HepG2 (cell line): ENCODE results near the gene NPPB. TPM values are rescaled to one million over a fixed set of nuclear protein-coding genes. Genes with fewer than 3 reads are reported as not detected.

ENCODE experiments used
- BRD4 ChIP-seq: sonication (generic); formaldehyde crosslinking; IDR thresholded peaks from 2 replicates; pipeline ENCODE4 v1.4.0; 2020; ENCODE audit warnings: missing genetic modification reagents
- REST ChIP-seq, 2 experiments: IDR thresholded peaks; 2 replicates each; pipeline ENCODE4 v1.6.1; 2011 to 2012; ENCODE audit warnings: low read length in 2 of 2, borderline replicate concordance in 1 of 2, low read depth in 1 of 2, mild to moderate bottlenecking in 1 of 2, moderate library complexity in 1 of 2
- TP53 ChIP-seq: sonication (generic); formaldehyde crosslinking; conservative IDR thresholded peaks from 2 replicates; pipeline ENCODE4 v1.4.0; 2020; ENCODE audit warnings: missing genetic modification reagents
- XRCC5 ChIP-seq: fragments of 200-400 bp; formaldehyde crosslinking; optimal IDR thresholded peaks from 2 replicates; pipeline ENCODE3; 2017; ENCODE audit warnings: mild to moderate bottlenecking, low read length
- ZFP36 ChIP-seq: fragments of 150-350 bp; IDR thresholded peaks from 2 replicates; pipeline ENCODE4 v1.6.1; 2018; ENCODE audit warnings: borderline replicate concordance, low read length, low read depth; ENCODE audit not compliant: partially characterized antibody
- ZNF124 ChIP-seq: sonication (generic); formaldehyde crosslinking; IDR thresholded peaks from 2 replicates; pipeline ENCODE4 v1.4.0; 2020; ENCODE audit warnings: missing genetic modification reagents
- ZNF326 ChIP-seq: sonication (generic); formaldehyde crosslinking; IDR thresholded peaks from 2 replicates; pipeline ENCODE4 v1.4.0; 2020; ENCODE audit warnings: missing genetic modification reagents, borderline replicate concordance
- ZNF468 ChIP-seq: sonication (generic); formaldehyde crosslinking; IDR thresholded peaks from 2 replicates; pipeline ENCODE4 v1.8.0; 2022; ENCODE audit warnings: mild to moderate bottlenecking, moderate library complexity, missing genetic modification reagents
- ZNF547 ChIP-seq: sonication (generic); formaldehyde crosslinking; IDR thresholded peaks from 2 replicates; pipeline ENCODE4 v1.5.1; 2020; ENCODE audit warnings: mild to moderate bottlenecking, missing genetic modification reagents
- ZNF556 ChIP-seq: sonication (generic); formaldehyde crosslinking; IDR thresholded peaks from 2 replicates; pipeline ENCODE4 v1.4.0; 2020; ENCODE audit warnings: mild to moderate bottlenecking, missing genetic modification reagents, borderline replicate concordance
- ZNF629 ChIP-seq: sonication (generic); formaldehyde crosslinking; conservative IDR thresholded peaks from 2 replicates; pipeline ENCODE4 v1.5.0; 2020; ENCODE audit warnings: missing genetic modification reagents
- ZNF691 ChIP-seq: sonication (generic); formaldehyde crosslinking; IDR thresholded peaks from 2 replicates; pipeline ENCODE4 v1.4.0; 2020; ENCODE audit warnings: missing genetic modification reagents, low read depth, mild to moderate bottlenecking, borderline replicate concordance
- polyA plus RNA-seq, 8 experiments: library from polyadenylated mRNA; depleted of rRNA in 3 of 8; stranded (reverse) in 7 of 8; unstranded in 1 of 8; fragments of >200 nt; fragmentation: Illumina TruSeq in 4 of 8; extraction: Trizol in 4 of 8; gene quantifications; 2 replicates each; pipeline versions ENCODE4 v1.2.1 to v1.2.3, GENCODE V29; 2011 to 2016; ENCODE audit warnings: low read depth in 4 of 8, missing spikeins in 1 of 8, mixed read lengths in 1 of 8; ENCODE audit not compliant: insufficient read depth in 1 of 8
- total RNA-seq, 5 experiments: library from RNA; depleted of rRNA; stranded (reverse); fragments of >200 nt; fragmentation: Illumina TruSeq; extraction: Trizol; gene quantifications; 2 replicates each; pipeline ENCODE4 v1.2.3, GENCODE V29; 2016; ENCODE audit warnings: low read depth in 1 of 5
- TF ChIP-seq, protein P1 (sequence below): sonication (generic); formaldehyde crosslinking; IDR thresholded peaks from 2 replicates; pipeline ENCODE4 v1.4.0; 2020; ENCODE audit warnings: low read depth, missing genetic modification reagents

Gene NPPB
- total and polyA plus RNA-seq, 2 of the 13 experiments (the other 11 are each of a cell fraction or from before 2014, with no cell fraction given), result 1.9 TPM; not detected in 1

DNA sequence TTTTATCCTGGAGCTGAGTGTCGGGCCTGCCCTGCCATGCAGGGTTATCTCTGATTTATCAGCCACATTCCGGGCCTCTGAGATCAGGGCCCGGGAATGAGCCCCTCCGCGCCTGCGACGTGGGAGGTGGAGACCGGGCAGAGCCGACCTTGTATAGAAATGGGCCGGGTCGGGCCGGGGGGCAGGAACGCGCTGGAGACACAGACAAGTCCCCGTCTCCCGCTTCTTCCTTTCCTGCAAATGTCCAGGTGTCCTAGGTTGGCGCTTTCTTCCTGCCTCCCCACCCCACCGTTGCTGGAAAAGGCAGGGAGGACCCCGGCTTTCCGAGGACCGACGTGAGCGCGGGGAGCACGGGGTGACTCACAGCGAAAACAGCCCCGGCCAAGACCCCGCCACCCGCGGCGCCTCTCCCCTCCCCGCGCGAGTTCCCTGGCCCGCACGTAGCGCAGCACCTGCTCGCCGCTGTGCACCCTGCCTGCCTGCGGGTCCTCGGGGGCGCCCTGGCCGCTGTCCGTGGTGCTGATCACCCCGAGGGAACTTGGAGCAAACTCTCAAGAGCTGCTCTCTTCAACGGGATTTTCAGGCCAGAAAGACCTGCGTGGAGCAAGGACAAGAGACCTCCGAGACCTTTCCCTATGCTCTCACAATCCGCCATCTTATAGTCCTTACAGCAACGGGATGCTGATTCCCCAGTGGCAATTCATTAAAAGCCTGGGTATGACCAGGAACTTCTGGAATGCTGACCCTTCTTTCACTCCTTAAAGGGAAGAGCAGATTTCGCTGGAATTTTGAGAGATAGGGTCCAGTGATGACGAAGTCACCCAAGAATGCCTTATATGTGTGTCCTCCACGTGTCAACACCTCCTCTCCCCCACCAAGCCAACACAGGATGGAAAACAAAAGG, 475 bp upstream of the NPPB start (continued):
- TF ChIP-seq, protein P1, sequence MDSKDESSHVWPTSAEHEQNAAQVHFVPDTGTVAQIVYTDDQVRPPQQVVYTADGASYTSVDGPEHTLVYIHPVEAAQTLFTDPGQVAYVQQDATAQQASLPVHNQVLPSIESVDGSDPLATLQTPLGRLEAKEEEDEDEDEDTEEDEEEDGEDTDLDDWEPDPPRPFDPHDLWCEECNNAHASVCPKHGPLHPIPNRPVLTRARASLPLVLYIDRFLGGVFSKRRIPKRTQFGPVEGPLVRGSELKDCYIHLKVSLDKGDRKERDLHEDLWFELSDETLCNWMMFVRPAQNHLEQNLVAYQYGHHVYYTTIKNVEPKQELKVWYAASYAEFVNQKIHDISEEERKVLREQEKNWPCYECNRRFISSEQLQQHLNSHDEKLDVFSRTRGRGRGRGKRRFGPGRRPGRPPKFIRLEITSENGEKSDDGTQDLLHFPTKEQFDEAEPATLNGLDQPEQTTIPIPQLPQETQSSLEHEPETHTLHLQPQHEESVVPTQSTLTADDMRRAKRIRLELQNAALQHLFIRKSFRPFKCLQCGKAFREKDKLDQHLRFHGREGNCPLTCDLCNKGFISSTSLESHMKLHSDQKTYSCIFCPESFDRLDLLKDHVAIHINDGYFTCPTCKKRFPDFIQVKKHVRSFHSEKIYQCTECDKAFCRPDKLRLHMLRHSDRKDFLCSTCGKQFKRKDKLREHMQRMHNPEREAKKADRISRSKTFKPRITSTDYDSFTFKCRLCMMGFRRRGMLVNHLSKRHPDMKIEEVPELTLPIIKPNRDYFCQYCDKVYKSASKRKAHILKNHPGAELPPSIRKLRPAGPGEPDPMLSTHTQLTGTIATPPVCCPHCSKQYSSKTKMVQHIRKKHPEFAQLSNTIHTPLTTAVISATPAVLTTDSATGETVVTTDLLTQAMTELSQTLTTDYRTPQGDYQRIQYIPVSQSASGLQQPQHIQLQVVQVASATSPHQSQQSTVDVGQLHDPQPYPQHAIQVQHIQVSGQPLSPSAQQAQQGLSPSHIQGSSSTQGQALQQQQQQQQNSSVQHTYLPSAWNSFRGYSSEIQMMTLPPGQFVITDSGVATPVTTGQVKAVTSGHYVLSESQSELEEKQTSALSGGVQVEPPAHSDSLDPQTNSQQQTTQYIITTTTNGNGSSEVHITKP (CRISPR knock-in tag), result 0 out of 2 replicates have a peak, but pooled peaks have one; percentile 53
- TF ChIP-seq XRCC5 (peak; percentile 86), TP53 (CRISPR knock-in tag) (no peak; the same call in 1 of the 2 replicates), ZNF326 (CRISPR knock-in tag) (no peak), ZNF556 (CRISPR knock-in tag) (peak; percentile 87; the same call in 1 of the 2 replicates), ZNF468 (peak; percentile 96), ZNF547 (CRISPR knock-in tag) (peak; percentile 85), ZNF691 (CRISPR knock-in tag) (peak; percentile 95; the same call in 1 of the 2 replicates), REST (IDR thresholded peaks at IDR 0.05; ENCODE audit: borderline replicate concordance in 1 of 2, low read depth in 1 of 2, low read length in 2 of 2) (peak; percentile 99 to 100), ZFP36 (no peak), BRD4 (CRISPR knock-in tag) (no peak), ZNF629 (CRISPR knock-in tag) (peak; percentile 38; the same call in 1 of the 2 replicates), ZNF124 (CRISPR knock-in tag) (peak; percentile 97)
